VCaP (cell line): ENCODE data around the gene SYNPO.

ENCODE experiments used
- H3K27ac ChIP-seq: fragments of 450-650 bp; 2 replicates; pipeline ENCODE4 v1.5.1; 2017
- CTCF ChIP-seq: fragments of 450-650 bp; conservative IDR thresholded peaks from 2 replicates; pipeline ENCODE4 v1.5.1; 2017; ENCODE audit warnings: mild to moderate bottlenecking, moderate library complexity

Gene SYNPO

DNA sequence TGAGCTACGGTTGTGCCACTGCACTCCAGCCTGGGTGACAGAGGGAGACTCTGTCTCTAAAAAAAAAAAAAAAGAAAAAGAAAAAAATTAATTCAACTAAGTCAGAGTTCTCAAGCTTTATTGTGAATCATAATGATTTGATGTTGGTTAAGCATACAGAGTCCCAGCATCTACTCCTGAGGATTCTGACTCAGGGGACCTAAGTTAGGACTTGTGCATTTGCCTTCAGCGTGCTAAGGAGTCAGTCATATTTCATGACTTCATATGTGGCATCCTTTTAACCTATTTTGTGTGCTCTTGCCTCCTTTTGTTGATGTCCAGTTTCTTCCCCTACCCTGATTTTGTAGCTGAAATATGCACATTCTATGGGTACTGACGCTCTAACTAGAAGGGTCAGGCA lies 23.5 kb downstream of the SYNPO start:
- H3K27ac ChIP-seq: no peak overlapping the region
- TF ChIP-seq CTCF: no peak

- no peak for TF ChIP-seq CTCF
Measured at GRCh38 chr5:150665044-150665443, 24.6 kb downstream of the SYNPO start.

DNA sequence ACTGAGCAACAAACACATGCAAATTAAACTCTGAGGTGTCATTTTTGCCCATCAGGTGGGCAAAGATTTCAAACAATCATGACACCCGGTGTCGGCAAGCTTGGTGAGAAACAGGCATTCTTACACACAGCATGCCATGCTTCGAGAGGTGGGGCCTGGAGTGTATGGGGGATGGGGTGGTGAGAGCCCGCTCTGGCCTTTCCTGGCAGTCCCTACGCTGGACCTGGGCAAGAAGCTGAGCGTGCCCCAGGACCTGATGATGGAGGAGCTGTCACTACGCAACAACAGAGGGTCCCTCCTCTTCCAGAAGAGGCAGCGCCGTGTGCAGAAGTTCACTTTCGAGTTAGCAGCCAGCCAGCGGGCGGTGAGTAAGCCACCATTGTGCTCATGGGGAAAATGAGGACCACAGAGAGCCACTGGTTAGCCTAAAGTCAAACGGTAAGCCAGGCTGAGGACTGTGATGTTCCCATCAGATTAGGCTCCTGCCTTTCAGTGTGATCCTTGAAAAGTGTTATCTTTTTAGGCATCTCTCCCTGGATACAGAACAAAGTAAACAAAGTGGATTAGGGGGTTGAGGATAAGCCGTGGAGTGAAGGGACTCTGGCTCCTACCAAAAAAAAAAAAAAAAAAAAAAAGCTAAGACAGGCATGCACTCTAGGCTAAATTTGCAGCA lies 30.0 kb downstream of the SYNPO start:
- no peak for TF ChIP-seq CTCF
- H3K27ac ChIP-seq: no peak overlapping the region

More at GRCh38 chr5:150665044-150665443, 24.6 kb downstream of the SYNPO start:
- H3K27ac ChIP-seq: no peak overlapping the region

- no peak overlapping the region for H3K27ac ChIP-seq
- no peak for TF ChIP-seq CTCF
Measured at GRCh38 chr5:150670948-150671310, 30.5 kb downstream of the SYNPO start.

DNA sequence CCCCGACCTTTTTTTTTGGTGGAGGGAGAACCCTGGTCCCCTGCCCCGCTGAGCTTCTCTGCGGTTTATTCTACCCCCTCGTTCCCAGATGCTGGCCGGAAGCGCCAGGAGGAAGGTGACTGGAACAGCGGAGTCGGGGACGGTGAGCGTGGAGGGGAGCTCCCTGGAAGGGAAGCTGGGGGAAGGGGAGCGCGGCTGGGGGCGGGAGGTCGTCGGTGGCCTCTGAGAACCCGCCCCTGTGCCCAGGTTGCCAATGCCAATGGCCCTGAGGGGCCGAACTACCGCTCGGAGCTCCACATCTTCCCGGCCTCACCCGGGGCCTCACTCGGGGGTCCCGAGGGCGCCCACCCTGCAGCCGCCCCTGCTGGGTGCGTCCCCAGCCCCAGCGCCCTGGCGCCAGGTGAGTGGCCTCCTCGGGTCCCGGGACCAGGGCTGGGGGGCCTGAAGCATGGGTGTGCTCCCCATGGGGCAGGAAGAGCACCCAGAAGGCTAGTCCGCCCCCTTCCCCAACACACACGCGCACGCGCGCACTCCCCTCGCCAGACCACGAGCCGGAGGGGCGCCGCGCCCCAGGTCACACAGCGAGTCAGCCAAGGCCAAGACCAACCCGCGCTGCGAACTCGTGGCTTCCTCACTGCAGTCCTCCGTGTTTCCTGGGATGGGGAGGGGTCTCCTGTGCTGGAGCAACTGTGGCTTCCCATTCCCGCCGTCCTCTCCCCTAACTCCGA lies 31.2 kb downstream of the SYNPO start:
- TF ChIP-seq CTCF: no peak
- H3K27ac ChIP-seq: no peak overlapping the region

DNA sequence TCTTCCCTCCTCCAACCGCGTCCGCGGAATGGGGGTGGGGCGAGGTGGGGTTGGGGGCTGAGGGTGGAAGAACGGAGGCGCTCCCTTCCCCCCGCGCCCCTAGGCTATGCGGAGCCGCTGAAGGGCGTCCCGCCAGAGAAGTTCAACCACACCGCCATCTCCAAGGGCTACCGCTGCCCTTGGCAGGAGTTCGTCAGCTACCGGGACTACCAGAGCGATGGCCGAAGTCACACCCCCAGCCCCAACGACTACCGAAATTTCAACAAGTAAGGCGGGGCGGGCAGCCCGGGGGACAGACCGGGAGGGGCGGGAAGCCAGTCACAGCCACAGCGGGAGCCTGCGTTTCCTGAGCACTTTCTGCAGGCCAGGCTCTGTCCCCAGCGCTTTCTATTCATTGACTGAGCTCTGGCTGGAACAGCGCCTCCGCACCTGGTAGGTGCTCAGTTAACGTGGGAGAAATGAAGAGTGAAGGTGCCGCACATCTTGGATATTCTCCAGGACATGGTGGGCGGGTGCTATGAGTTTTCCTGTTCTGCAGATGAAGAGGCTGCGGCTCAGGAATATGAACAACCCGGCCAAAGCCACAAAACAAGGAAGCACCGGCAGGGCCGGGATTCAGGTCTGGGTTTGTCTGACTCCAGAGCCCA lies 31.9 kb downstream of the SYNPO start:
- no peak overlapping the region for H3K27ac ChIP-seq

More for the DNA sequence above, 31.9 kb downstream of the SYNPO start:
- no peak for TF ChIP-seq CTCF
